Measurements from ENCODE around the gene TMEM237.
"Not testable (repeated sequence)": the region's sequence is repeated elsewhere in the genome, so short reads cannot be mapped to it uniquely, and the experiment has no call there.

Gene TMEM237, protein sequence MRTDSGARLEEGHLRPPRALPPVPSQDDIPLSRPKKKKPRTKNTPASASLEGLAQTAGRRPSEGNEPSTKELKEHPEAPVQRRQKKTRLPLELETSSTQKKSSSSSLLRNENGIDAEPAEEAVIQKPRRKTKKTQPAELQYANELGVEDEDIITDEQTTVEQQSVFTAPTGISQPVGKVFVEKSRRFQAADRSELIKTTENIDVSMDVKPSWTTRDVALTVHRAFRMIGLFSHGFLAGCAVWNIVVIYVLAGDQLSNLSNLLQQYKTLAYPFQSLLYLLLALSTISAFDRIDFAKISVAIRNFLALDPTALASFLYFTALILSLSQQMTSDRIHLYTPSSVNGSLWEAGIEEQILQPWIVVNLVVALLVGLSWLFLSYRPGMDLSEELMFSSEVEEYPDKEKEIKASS

DNA sequence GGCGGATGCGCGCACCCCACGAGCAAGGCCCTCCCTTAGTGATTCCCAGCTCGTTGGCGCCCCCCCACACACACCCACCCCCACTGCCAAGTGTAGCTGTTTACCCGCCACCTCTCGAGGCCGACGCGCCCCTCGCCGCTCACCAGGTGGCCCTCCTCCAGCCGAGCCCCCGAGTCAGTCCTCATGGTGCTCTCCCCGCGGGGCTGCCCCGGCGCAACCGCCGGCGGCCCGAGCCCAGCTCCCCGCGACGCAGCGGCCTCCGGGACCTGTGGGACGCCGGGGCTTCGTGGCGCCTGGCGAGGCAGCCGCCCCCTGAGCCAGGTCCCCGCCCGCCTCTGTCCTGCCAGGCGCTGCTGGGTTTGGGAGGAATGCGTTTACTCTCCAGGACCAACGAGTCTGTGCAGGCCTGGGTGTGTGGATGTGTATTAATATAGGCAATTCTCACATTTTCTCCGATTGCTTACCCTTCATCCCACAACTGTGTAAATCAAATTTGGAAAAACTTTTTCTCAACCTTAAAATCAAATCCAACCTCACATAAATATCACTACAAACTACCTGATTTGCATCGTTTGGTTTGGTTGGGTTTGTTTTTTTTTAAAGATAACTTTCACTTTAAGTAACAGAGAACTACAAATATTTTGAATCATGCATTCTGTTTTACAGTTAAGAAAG is at the start of gene TMEM237:
Gene TMEM237 (minus strand): TSS at position 288 of the 675 bp plus-strand sequence. CDS start 103 bp downstream, at position 185.
- DNase-seq (ENCODE audit: low read depth) = no peak

GRCh38 chr2:201685156-201685555 is 41.9 kb upstream of the TMEM237 start:
- no peak for DNase-seq (ENCODE audit: low read depth)

- DNase-seq (ENCODE audit: low read depth) = no peak
Measured at GRCh38 chr2:201680743-201681142, 37.4 kb upstream of the TMEM237 start.

DNA sequence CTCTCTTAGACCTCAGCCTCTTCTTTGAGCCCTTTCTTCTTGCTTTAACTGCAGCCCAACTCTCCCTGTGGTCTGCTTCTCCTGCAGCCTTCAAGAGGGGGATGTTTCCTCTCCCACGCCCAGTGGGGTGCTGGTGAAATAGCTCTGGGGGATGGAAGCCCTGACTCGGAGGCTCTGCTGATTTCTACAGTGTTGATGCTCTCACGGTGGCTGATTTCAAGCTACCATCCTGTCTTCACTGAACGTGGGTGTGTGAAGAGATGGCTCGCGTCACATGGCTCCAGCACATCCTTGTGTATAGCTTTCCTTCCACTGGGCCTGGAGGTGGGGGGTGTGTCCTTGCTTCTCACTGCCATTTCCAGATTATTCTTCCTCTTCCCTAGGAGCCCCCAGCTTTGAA is 35.1 kb upstream of the TMEM237 start:
- no peak for DNase-seq (ENCODE audit: low read depth)

- no peak for DNase-seq (ENCODE audit: low read depth)
Measured at GRCh38 chr2:201675454-201675853, 32.2 kb upstream of the TMEM237 start.

- DNase-seq (ENCODE audit: low read depth) = no peak
Measured at GRCh38 chr2:201674794-201675193, 31.5 kb upstream of the TMEM237 start.

GRCh38 chr2:201674298-201674697 is 31.0 kb upstream of the TMEM237 start:
- no peak for DNase-seq (ENCODE audit: low read depth)

DNA sequence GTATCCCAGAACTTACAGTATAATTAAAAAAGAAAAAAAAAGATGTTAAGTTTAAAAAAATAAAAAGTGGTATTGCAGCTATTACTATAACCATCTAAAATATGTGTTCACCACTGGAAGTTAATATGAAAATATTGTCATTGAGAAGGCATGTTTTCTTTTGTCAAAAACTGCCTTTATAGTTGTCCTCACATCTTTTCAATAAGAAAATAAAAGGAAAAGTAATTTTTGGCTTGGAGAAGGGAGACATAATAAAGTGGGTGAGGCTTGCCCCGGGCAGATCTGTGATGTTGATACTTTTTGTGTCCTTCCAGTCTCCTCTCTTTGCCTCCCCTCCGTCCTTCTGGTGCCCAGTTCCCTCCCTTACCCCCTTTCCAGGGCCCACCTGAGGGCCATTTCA is 30.2 kb upstream of the TMEM237 start:
- DNase-seq (ENCODE audit: low read depth) = no peak

GRCh38 chr2:201671205-201671604 is 27.9 kb upstream of the TMEM237 start:
- not testable (repeated sequence) for DNase-seq (ENCODE audit: low read depth)

- no peak for DNase-seq (ENCODE audit: low read depth)
Measured at GRCh38 chr2:201669865-201670264, 26.6 kb upstream of the TMEM237 start.

- no peak for DNase-seq (ENCODE audit: low read depth)
Measured at GRCh38 chr2:201668402-201668910, 25.2 kb upstream of the TMEM237 start.

- no peak for DNase-seq (ENCODE audit: low read depth)
Measured at GRCh38 chr2:201664334-201664733, 21.0 kb upstream of the TMEM237 start.

- peak; percentile 25 for DNase-seq (ENCODE audit: low read depth)
Measured at GRCh38 chr2:201661366-201661765, 18.1 kb upstream of the TMEM237 start.

GRCh38 chr2:201660293-201660895 is 17.1 kb upstream of the TMEM237 start:
- no peak for DNase-seq (ENCODE audit: low read depth)

DNA sequence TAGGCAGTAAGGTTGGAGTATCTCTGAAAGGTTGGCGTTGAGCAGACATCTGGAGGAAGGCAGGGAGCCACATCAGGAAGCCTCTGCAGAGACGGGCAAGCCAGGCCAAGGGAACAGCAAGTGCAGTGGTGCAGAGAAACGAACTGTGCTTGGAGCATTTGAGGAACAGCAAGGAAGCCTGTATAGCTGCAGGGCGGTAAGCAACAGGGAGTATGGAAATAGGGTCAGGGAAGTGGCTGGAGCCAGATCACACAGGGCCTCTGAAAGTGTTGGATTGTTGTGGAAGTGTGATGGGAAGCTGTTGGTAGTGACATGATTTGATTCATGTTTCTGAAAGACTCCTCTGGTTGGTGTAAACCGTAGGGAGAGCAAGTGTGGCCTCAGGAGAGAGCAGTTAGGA is 13.4 kb upstream of the TMEM237 start:
- DNase-seq (ENCODE audit: low read depth) = no peak

DNA sequence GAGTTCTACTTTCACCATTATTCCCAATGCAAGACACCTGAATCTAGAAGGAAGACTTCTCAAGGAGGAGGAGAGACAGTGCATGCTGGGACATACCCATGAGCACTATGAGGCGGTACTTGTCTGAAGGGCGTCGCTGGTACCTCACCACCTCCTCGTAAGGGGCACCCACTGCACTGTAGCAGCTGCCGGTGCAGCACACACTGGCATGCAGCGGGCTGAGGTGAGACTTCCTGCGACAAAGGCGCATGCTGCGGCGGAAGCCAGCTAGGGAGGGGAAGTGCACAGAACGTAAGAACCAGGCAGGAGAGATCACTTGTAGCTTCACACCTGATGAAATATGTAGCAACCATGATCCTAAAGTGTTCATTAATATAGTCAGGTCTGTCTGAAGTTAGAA is 12.8 kb upstream of the TMEM237 start:
- no peak for DNase-seq (ENCODE audit: low read depth)

DNA sequence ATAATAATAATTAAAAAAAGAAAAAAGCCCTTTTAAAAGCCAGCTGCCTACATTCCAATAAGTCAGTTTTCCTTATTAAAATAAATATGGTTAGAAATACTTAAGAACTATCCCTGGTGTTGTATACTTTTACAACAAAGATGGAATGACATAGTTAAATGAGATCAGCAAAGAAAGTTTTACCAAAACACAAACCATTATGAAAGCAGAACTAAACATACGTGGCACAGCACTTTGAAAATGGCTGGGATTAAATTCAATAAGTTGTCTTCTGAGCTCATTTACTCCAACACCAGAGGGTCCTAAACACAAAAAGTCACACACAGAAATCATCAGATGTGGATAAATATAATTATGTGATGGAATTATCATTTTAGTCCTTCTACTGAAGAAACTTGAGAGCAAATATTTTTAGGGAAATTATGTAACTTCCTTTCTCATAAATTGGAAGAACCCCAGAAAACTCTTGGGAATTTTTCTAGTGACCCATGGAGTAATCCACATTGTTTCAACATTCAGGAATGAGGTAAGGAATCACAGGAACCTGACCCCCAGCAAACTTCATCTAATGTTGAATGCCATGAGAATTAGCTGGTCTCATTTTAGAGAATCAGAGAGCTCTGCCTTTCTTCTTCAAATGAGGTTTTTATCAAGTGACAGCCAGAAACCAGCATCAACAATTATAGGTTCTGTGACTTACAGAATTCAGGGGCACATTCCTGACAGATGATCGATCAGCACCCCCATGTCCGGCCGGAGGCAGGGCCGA is 11.5 kb upstream of the TMEM237 start:
- peak; percentile 78 for DNase-seq (ENCODE audit: low read depth)

DNA sequence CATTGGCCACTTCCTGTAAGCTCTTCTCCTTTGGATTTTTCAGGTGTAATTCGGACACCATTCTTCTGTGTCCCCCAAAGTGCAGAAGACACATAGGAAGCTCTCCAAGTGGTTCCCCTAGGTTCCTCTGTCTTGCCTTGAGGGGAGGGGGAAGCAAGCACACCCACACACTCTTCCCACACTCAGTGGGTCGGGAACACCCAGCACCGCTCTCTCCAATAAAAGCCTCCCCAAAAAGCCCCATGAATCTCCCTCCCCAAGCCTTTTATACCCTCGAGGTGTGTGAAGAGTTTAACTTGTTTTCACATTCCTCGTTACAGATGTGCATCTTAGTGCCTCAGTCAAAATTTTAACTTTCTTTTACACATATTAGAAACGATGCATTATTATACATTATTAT is 9.9 kb upstream of the TMEM237 start:
- no peak for DNase-seq (ENCODE audit: low read depth)

- no peak for DNase-seq (ENCODE audit: low read depth)
Measured at GRCh38 chr2:201649442-201649841, 6.1 kb upstream of the TMEM237 start.

- DNase-seq (ENCODE audit: low read depth) = no peak
Measured at GRCh38 chr2:201647431-201647830, 4.1 kb upstream of the TMEM237 start.

GRCh38 chr2:201644001-201644400 is 698 bp upstream of the TMEM237 start:
- no peak for DNase-seq (ENCODE audit: low read depth)

- DNase-seq (ENCODE audit: low read depth) = peak; percentile 65
Measured at GRCh38 chr2:201642579-201643215, 606 bp downstream of the TMEM237 start.

Measured in amniotic epithelial cell (primary cell).